Naive thymus-derived CD8-positive, alpha-beta T cell (primary cell): ENCODE data around the gene SIRT2. TPM values are rescaled to one million over a fixed set of nuclear protein-coding genes. Genes with fewer than 3 reads are reported as not detected.
A peak's percentile ranks its signal among the peaks of the same experiment; 100 is the strongest.
"Not testable (repeated sequence)": the region's sequence is repeated elsewhere in the genome, so short reads cannot be mapped to it uniquely, and the experiment has no call there.

ENCODE experiments used
- ATAC-seq, 2 donors: fragments of 150-1000 bp; cut with Tn5 transposase in 1 of 2; sonication (Bioruptor Pico), chemical (Tn5 transposase) in 1 of 2; 1 replicate in 1 of 2; 2 replicates in 1 of 2; pipeline ENCODE4 v1.10.0; 2021; ENCODE audit warnings: mild to moderate bottlenecking in 2 of 2, moderate library complexity in 2 of 2
- POLR2A ChIA-PET: fragments of 350-600 bp; sonication (Branson Sonifier 250); formaldehyde crosslinking; loops from one replicate; lab custom pipeline; 2021; ENCODE audit warnings: antibody characterized with exemption; lab: Charles Lee
- DNase-seq, 10 donors: peaks; one replicate each; pipeline versions ENCODE4 v3.0.0 to v3.0.0-alpha.2; 2020 to 2022
- H3K27ac Mint-ChIP-seq, 10 donors: one replicate each; pipeline ENCODE4 v1.8.0; 2020 to 2022; ENCODE audit warnings: mild to moderate bottlenecking in 10 of 10, mixed read lengths in 10 of 10, moderate library complexity in 4 of 10, inconsistent platforms in 1 of 10
- H3K27me3 Mint-ChIP-seq, 5 donors: one replicate each; pipeline ENCODE4 v1.8.0; 2021 to 2022; ENCODE audit warnings: mixed read lengths in 5 of 5
- H3K36me3 Mint-ChIP-seq, 3 donors: one replicate each; pipeline ENCODE4 v1.8.0; 2020 to 2022; ENCODE audit warnings: mixed read lengths in 3 of 3, mild to moderate bottlenecking in 2 of 3, inconsistent platforms in 1 of 3
- H3K4me1 Mint-ChIP-seq, 4 donors: one replicate each; pipeline ENCODE4 v1.8.0; 2021 to 2022; ENCODE audit warnings: mixed read lengths in 4 of 4
- H3K4me3 Mint-ChIP-seq, 10 donors: one replicate each; pipeline ENCODE4 v1.8.0; 2020 to 2022; ENCODE audit warnings: mild to moderate bottlenecking in 10 of 10, mixed read lengths in 10 of 10, moderate library complexity in 6 of 10, inconsistent platforms in 1 of 10
- H3K9me3 Mint-ChIP-seq, 9 donors: one replicate each; pipeline ENCODE4 v1.8.0; 2020 to 2022; ENCODE audit warnings: mixed read lengths in 9 of 9, mild to moderate bottlenecking in 3 of 9, inconsistent platforms in 1 of 9, moderate library complexity in 1 of 9
- polyA plus RNA-seq, 3 donors: library from polyadenylated mRNA; unstranded; fragments of 300-500 nt; fragmentation: Illumina TruSeq; gene quantifications; one replicate each; pipeline ENCODE4 v1.2.3, GENCODE V29; 2021
- total RNA-seq, 8 experiments: library from RNA in 2 of 8; stranded (reverse) in 2 of 8; gene quantifications; one replicate each; pipeline ENCODE4 v1.2.3 and lab custom pipeline; 2021 to 2026

The SIRT2 gene
- total and polyA plus RNA-seq, 5 experiments from 2014 or later: 28.2 to 50.7 (median 46.0) TPM

GRCh38 chr19:38854961-38855360, 44.5 kb downstream of the SIRT2 start:
- not testable (repeated sequence) for H3K9me3 Mint-ChIP-seq, H3K27me3 Mint-ChIP-seq, DNase-seq, H3K36me3 Mint-ChIP-seq, ATAC-seq
- H3K27ac Mint-ChIP-seq: peak overlapping the region in 1 of 10 donors; percentile 46
- peaks cover 18 to 54% (median 40%) of the 10 kb centered on the region in 4 donors for H3K4me1 Mint-ChIP-seq
- POLR2A ChIA-PET: interaction anchor here (4.8 to 9.5 kb wide), 2 partner anchors 11 to 22 kb away, joined by 65 to 302 read pairs; partner anchors contain the start of gene RINL
- peak overlapping the region in 1 of 10 donors; percentile 28 for H3K4me3 Mint-ChIP-seq

- POLR2A ChIA-PET: interaction anchor here (0.7 to 9.5 kb wide), 6 partner anchors 11 to 537 kb away, joined by 3 to 302 read pairs (median 48); partner anchors contain the start of genes ECH1, MRPS12, PAF1 and RINL
- H3K27me3 Mint-ChIP-seq: peaks cover 0 to 3% (median 0%) of the 10 kb centered on the region in 5 donors
- peak overlapping the region; percentile 85 to 98 (median 92) for H3K4me3 Mint-ChIP-seq
- DNase-seq (no peak), ATAC-seq (no peak)
- peaks cover 25 to 53% (median 49%) of the 10 kb centered on the region in 4 donors for H3K4me1 Mint-ChIP-seq
- peaks cover 0 to 10% (median 7%) of the 10 kb centered on the region in 3 donors for H3K36me3 Mint-ChIP-seq
- H3K27ac Mint-ChIP-seq: peak overlapping the region in 9 of 10 donors; percentile 95 to 98 (median 97)
- H3K9me3 Mint-ChIP-seq: peaks cover 0 to 4% (median 0%) of the 10 kb centered on the region in 9 donors
Observed at GRCh38 chr19:38853214-38853613, 46.2 kb downstream of the SIRT2 start.

GRCh38 chr19:38852231-38853044, 47.0 kb downstream of the SIRT2 start:
- peaks cover 0 to 4% (median 0%) of the 10 kb centered on the region in 9 donors for H3K9me3 Mint-ChIP-seq
- peak in 7 of 10 donors; percentile 41 to 77 (median 46) for DNase-seq
- no peak for ATAC-seq
- H3K36me3 Mint-ChIP-seq: peaks cover 0 to 17% (median 7%) of the 10 kb centered on the region in 3 donors
- H3K27ac Mint-ChIP-seq: peak overlapping the region; percentile 91 to 98 (median 96)
- H3K27me3 Mint-ChIP-seq: peaks cover 0 to 3% (median 0%) of the 10 kb centered on the region in 5 donors
- peaks cover 25 to 56% (median 51%) of the 10 kb centered on the region in 4 donors for H3K4me1 Mint-ChIP-seq
- H3K4me3 Mint-ChIP-seq: peak overlapping the region; percentile 85 to 98 (median 92)
- POLR2A ChIA-PET: interaction anchor here (0.7 to 9.5 kb wide), 9 partner anchors 10 to 538 kb away, joined by 3 to 302 read pairs (median 8); partner anchors contain the start of genes ECH1, MRPS12, PAF1 and RINL

GRCh38 chr19:38851622-38852230, 47.7 kb downstream of the SIRT2 start:
- Mint-ChIP-seq H3K36me3 (peaks cover 0 to 24% (median 7%) of the 10 kb centered on the region in 3 donors), H3K27me3 (peaks cover 0 to 3% (median 0%) of the 10 kb centered on the region in 5 donors), H3K27ac (peak overlapping the region; percentile 95 to 100 (median 99)), H3K4me3 (peak overlapping the region; percentile 92 to 99 (median 95)), H3K4me1 (peaks cover 24 to 56% (median 50%) of the 10 kb centered on the region in 4 donors), H3K9me3 (peaks cover 0 to 4% (median 0%) of the 10 kb centered on the region in 9 donors)
- peak; percentile 78 to 94 (median 85) for DNase-seq
- no peak for ATAC-seq
- POLR2A ChIA-PET: interaction anchor here (0.6 to 9.5 kb wide), 15 partner anchors 10 to 553 kb away, joined by 3 to 302 read pairs (median 8); partner anchors contain the start of genes ECH1, MRPS12, NFKBIB and RINL

GRCh38 chr19:38850976-38851621, 48.3 kb downstream of the SIRT2 start:
- POLR2A ChIA-PET: interaction anchor here (0.5 to 9.5 kb wide), 16 partner anchors 9 to 553 kb away, joined by 3 to 302 read pairs (median 8); partner anchors contain the start of genes ECH1, MRPS12, NFKBIB and RINL
- no peak for ATAC-seq
- H3K9me3 Mint-ChIP-seq: peaks cover 0 to 4% (median 0%) of the 10 kb centered on the region in 9 donors
- H3K27ac Mint-ChIP-seq: peak overlapping the region; percentile 95 to 100 (median 99)
- peaks cover 23 to 53% (median 50%) of the 10 kb centered on the region in 4 donors for H3K4me1 Mint-ChIP-seq
- peak in 9 of 10 donors; percentile 32 to 76 (median 51) for DNase-seq
- peak overlapping the region; percentile 92 to 99 (median 95) for H3K4me3 Mint-ChIP-seq
- H3K27me3 Mint-ChIP-seq: peaks cover 0 to 3% (median 0%) of the 10 kb centered on the region in 5 donors
- H3K36me3 Mint-ChIP-seq: peaks cover 0 to 30% (median 11%) of the 10 kb centered on the region in 3 donors

- H3K9me3 Mint-ChIP-seq: peaks cover 0 to 4% (median 0%) of the 10 kb centered on the region in 9 donors
- DNase-seq: peak in 8 of 10 donors; percentile 92 to 100 (median 99)
- H3K27me3 Mint-ChIP-seq: peaks cover 0 to 3% (median 0%) of the 10 kb centered on the region in 5 donors
- H3K36me3 Mint-ChIP-seq: peaks cover 2 to 35% (median 15%) of the 10 kb centered on the region in 3 donors
- H3K27ac Mint-ChIP-seq: peak overlapping the region; percentile 95 to 100 (median 99)
- peaks cover 25 to 59% (median 55%) of the 10 kb centered on the region in 4 donors for H3K4me1 Mint-ChIP-seq
- POLR2A ChIA-PET: interaction anchor here (0.5 to 9.5 kb wide), 16 partner anchors 8 to 630 kb away, joined by 3 to 302 read pairs (median 7); partner anchors contain the start of genes ECH1, MRPS12, NFKBIB and RINL
- peak overlapping the region; percentile 92 to 99 (median 95) for H3K4me3 Mint-ChIP-seq
- peak; percentile 76 to 79 for ATAC-seq
Observed at GRCh38 chr19:38850436-38850975, 48.9 kb downstream of the SIRT2 start.

- peak; percentile 66 to 69 for ATAC-seq
- H3K4me1 Mint-ChIP-seq: peaks cover 28 to 61% (median 57%) of the 10 kb centered on the region in 4 donors
- H3K27me3 Mint-ChIP-seq: peaks cover 0 to 3% (median 0%) of the 10 kb centered on the region in 5 donors
- peaks cover 0 to 4% (median 0%) of the 10 kb centered on the region in 9 donors for H3K9me3 Mint-ChIP-seq
- POLR2A ChIA-PET: interaction anchor here (0.6 to 9.5 kb wide), 21 partner anchors 8 to 631 kb away, joined by 3 to 302 read pairs (median 7); partner anchors contain the start of genes ECH1, EIF3K, FAM98C and MAP4K1
- H3K36me3 Mint-ChIP-seq: peaks cover 5 to 41% (median 18%) of the 10 kb centered on the region in 3 donors
- peak within 1 kb of the TSS; percentile 95 to 100 (median 99) for H3K27ac Mint-ChIP-seq
- peak within 1 kb of the TSS; percentile 92 to 99 (median 95) for H3K4me3 Mint-ChIP-seq
- peak; percentile 98 to 100 (median 99) for DNase-seq
Observed at GRCh38 chr19:38849860-38850435, 49.5 kb downstream of the SIRT2 start, which contains the start of gene HNRNPL. HNRNPL (minus strand) TSS chr19:38849986; CDS start chr19:38849966, 20 bp downstream.

- peak; percentile 19 to 26 for ATAC-seq
- peaks cover 5 to 48% (median 20%) of the 10 kb centered on the region in 3 donors for H3K36me3 Mint-ChIP-seq
- H3K27ac Mint-ChIP-seq: peak overlapping the region; percentile 95 to 100 (median 98)
- POLR2A ChIA-PET: interaction anchor here (0.6 to 9.5 kb wide), 24 partner anchors 9 to 1041 kb away, joined by 3 to 302 read pairs (median 6); partner anchors contain the start of genes ECH1, EIF3K, FAM98C and MAP4K1
- peak; percentile 94 to 100 (median 97) for DNase-seq
- peaks cover 0 to 3% (median 0%) of the 10 kb centered on the region in 5 donors for H3K27me3 Mint-ChIP-seq
- peak overlapping the region; percentile 92 to 99 (median 95) for H3K4me3 Mint-ChIP-seq
- peaks cover 31 to 66% (median 61%) of the 10 kb centered on the region in 4 donors for H3K4me1 Mint-ChIP-seq
- peaks cover 0 to 4% (median 0%) of the 10 kb centered on the region in 9 donors for H3K9me3 Mint-ChIP-seq
Observed at GRCh38 chr19:38849147-38849859, 50.1 kb downstream of the SIRT2 start.

GRCh38 chr19:38848299-38849146, 50.9 kb downstream of the SIRT2 start:
- POLR2A ChIA-PET: interaction anchor here (0.6 to 9.5 kb wide), 21 partner anchors 9 to 1041 kb away, joined by 3 to 302 read pairs (median 6); partner anchors contain the start of genes ECH1, EIF3K, FAM98C and MAP4K1
- Mint-ChIP-seq H3K27me3 (peaks cover 0 to 3% (median 0%) of the 10 kb centered on the region in 5 donors), H3K9me3 (peaks cover 0 to 4% (median 0%) of the 10 kb centered on the region in 9 donors), H3K4me1 (peaks cover 35 to 71% (median 67%) of the 10 kb centered on the region in 4 donors), H3K4me3 (peak overlapping the region; percentile 92 to 99 (median 94)), H3K27ac (peak overlapping the region; percentile 88 to 100 (median 98)), H3K36me3 (peaks cover 5 to 55% (median 28%) of the 10 kb centered on the region in 3 donors)
- DNase-seq: no peak
- ATAC-seq: no peak
